Activated naive CD4-positive, alpha-beta T cell treated with anti-CD3 and anti-CD28 coated beads, Interleukin-2, amount 50 U/mL, for 72 hours (primary cell): ENCODE measurements around the gene HHIPL1. TPM values are rescaled to one million over a fixed set of nuclear protein-coding genes. Genes with fewer than 3 reads are reported as not detected.

Source experiments
- ATAC-seq, 2 donors: fragments of 150-1000 bp; cut with Tn5 transposase; 2 replicates each; pipeline ENCODE4 v1.10.0; 2021; ENCODE audit warnings: mild to moderate bottlenecking in 2 of 2, moderate library complexity in 2 of 2
- DNase-seq, 2 donors: peaks; one replicate each; pipeline ENCODE4 v3.0.0; 2021 to 2022; ENCODE audit warnings: low spot score in 2 of 2
- H3K27ac Mint-ChIP-seq, 2 donors: one replicate each; pipeline ENCODE4 v1.8.0; 2022; ENCODE audit warnings: mild to moderate bottlenecking in 2 of 2, mixed read lengths in 2 of 2
- H3K36me3 Mint-ChIP-seq, 2 donors: one replicate each; pipeline ENCODE4 v1.8.0; 2022; ENCODE audit warnings: mixed read lengths in 2 of 2
- H3K9me3 Mint-ChIP-seq, 2 donors: one replicate each; pipeline ENCODE4 v1.8.0; 2022; ENCODE audit warnings: mixed read lengths in 2 of 2
- total RNA-seq, 2 donors: library from RNA; stranded (reverse); gene quantifications; one replicate each; pipeline ENCODE4 v1.2.3, GENCODE V29; 2022

Gene HHIPL1
- total RNA-seq, 2 donors from 2014 or later: 0.16 to 0.32 TPM

DNA sequence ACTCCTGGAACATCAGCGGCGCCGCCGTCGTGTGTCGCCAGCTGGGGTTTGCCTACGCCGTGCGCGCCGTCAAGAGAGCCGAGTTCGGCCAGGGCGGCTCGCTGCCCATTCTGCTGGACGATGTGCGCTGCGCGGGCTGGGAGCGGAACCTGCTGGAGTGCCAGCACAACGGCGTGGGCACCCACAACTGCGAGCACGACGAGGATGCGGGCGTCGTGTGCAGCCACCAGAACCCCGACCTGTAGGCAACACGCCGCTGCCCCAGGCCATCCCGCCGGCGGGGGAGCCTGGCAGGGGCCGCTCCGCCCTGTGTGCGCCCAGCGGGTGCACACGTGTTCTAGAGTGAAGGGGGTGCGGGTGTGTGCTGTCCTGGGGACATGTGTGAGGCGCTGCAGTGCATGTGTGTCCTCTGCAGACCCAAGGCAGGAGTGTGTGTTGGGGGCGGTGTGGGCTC lies 30.5 kb downstream of the HHIPL1 start:
- DNase-seq (no peak), ATAC-seq (no peak)
- H3K27ac Mint-ChIP-seq: no peak overlapping the region
- no peaks in the 10 kb centered on the region for H3K36me3 Mint-ChIP-seq
- H3K9me3 Mint-ChIP-seq: peaks cover 3 to 7% of the 10 kb centered on the region in 2 donors

DNA sequence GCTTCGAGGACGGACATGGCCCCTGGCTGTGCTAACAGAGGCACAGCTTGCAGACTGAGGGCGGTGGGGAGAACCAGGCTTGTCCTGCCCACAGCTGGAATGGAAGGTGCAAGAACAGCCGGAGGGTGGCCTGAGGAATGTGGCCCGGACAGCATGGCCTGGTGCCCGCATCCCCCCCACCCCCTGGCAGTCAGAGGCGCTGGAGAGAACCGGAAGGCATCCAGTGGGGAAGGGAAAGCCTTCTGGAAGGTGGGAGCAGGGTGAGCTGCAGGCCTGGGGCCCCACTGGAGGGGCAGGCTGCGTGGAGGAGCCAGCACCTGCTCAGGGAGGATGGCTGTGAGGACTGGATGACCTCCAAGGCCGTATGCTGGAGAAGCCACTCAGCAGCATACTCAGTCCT lies 31.0 kb downstream of the HHIPL1 start:
- ATAC-seq (no peak), DNase-seq (no peak)
- peaks cover 3 to 7% of the 10 kb centered on the region in 2 donors for H3K9me3 Mint-ChIP-seq
- H3K27ac Mint-ChIP-seq: no peak overlapping the region
- no peaks in the 10 kb centered on the region for H3K36me3 Mint-ChIP-seq

DNA sequence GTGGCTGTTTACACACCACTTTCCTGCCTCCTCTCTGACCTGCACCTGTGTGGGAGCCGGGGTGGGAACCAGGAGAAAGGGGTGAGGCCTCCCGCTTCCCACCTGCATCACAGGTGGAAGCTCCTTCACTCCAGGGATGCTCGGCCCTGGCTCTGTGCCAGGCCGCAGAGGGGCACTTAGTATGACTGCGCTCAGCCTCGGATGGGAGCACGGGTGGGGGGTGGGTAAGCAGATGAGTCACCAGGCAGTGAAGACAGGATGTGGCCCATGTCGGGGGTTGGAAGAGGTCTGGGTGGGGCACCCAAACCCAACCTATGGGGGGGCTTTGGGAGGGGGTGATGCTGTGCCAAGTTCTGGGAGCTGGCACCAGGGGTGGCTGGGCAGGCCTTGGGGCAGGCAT lies 31.7 kb downstream of the HHIPL1 start:
- DNase-seq (no peak), ATAC-seq (no peak)
- H3K36me3 Mint-ChIP-seq: no peaks in the 10 kb centered on the region
- H3K9me3 Mint-ChIP-seq: peaks cover 3 to 7% of the 10 kb centered on the region in 2 donors
- no peak overlapping the region for H3K27ac Mint-ChIP-seq

DNA sequence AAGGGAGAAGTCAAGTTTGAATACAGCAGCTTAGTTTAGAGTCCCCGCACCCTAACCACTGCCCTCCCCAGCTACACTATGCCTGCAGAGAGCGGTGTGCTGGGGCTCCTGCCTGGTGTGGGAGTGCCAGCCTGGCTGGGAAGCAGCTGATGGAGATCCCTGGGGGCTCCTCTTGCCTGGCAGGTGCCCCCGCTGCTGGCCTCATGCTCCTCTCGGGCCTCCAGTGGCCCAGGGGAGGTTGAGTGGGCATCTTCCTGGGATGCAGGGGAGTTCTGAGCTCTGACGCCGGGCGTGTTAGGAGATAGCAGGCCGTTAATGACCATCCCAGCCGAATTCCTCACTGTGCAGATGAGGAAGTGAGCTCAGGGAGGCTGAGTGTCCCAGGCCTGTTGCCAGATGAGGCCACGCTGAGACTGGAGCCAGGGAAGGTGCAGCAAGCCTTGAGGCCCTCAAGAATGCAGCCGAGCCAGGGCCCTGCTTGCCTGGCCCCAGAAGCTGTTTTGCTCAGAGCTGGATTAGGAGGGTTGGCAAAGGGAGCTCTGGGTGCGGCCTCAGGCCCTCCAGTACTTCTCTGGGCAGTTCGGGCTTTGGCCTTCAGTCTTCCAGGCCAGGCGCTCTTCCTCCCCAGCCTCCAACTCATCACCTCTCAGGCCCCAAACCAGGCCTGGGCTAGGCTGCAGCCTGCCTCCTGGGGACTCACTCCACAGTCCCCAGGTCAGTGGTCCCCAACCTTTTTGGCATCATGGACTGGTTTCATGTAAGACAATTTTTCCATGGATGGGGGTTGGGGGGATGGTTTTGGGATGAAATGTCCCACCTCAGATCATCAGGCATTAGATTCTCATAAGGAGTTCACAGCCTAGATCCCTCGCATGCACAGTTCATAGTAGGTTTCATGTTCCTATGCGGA lies 32.6 kb downstream of the HHIPL1 start:
- ATAC-seq: no peak
- DNase-seq: no peak
- Mint-ChIP-seq H3K9me3 (peaks cover 3 to 7% of the 10 kb centered on the region in 2 donors), H3K36me3 (no peaks in the 10 kb centered on the region), H3K27ac (no peak overlapping the region)

DNA sequence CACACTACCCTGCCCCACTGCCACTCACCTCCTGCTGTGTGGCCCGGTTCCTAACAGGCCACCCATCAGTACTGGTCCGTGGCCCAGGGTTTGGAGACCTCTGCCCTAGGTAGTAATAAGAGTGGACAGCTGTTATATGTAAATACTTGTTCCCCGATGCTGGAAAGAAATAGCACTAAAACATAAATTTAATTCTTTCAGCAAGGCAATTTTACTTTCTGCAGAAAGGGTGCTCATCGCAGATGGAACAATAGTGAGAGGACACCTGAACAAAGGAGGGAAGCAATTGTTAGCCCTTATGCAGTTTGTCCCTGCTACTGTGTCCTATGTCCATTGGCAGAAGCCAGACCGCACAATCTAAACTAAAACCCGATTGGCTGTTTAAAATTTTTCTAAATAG lies 33.3 kb downstream of the HHIPL1 start:
- no peaks in the 10 kb centered on the region for H3K36me3 Mint-ChIP-seq
- no peak overlapping the region for H3K27ac Mint-ChIP-seq
- peaks cover 3 to 7% of the 10 kb centered on the region in 2 donors for H3K9me3 Mint-ChIP-seq
- DNase-seq: no peak
- no peak for ATAC-seq

DNA sequence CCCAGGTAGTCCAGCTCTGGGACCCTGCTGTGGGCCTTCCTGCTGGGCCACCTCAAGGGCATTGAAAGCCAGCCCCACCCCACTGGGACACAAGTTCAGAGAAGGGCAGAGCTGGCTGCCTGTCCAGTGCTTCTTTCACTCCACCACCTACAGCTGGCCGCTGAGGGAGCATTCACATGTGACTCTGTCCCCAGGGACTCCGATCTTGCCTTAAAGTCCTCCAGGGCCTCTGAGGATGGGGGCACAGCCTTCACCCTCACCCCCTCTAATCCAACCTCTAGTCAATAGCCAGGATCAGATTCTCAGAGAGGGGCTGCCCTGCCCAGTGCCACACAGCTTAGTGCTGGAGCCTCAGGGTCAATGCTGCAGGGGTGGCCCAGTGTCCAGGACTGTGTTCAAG lies 34.2 kb downstream of the HHIPL1 start:
- DNase-seq (no peak), ATAC-seq (no peak)
- Mint-ChIP-seq H3K36me3 (no peaks in the 10 kb centered on the region), H3K27ac (no peak overlapping the region), H3K9me3 (peaks cover 3 to 7% of the 10 kb centered on the region in 2 donors)

DNA sequence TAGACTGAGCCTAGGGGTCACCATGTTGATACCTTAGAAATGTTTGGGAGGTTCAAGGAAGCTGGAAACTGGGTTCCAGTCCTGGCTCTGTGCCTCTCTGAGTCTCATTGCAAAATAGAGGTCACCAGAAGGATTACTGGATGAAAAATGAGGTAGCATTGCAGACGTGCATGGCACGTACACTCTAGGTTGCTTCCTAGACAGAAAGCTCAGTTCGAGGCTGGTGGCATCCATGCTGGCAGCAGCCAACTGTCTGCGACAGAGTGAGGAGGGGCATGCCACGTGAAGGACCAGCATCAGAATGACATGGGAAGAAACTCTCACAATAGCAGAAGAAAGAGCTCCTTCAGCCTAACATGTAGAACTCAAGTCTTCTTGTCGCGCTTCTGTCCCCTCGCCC lies 34.6 kb downstream of the HHIPL1 start:
- no peaks in the 10 kb centered on the region for H3K36me3 Mint-ChIP-seq
- peaks cover 3 to 7% of the 10 kb centered on the region in 2 donors for H3K9me3 Mint-ChIP-seq
- H3K27ac Mint-ChIP-seq: no peak overlapping the region
- no peak for ATAC-seq
- no peak for DNase-seq

DNA sequence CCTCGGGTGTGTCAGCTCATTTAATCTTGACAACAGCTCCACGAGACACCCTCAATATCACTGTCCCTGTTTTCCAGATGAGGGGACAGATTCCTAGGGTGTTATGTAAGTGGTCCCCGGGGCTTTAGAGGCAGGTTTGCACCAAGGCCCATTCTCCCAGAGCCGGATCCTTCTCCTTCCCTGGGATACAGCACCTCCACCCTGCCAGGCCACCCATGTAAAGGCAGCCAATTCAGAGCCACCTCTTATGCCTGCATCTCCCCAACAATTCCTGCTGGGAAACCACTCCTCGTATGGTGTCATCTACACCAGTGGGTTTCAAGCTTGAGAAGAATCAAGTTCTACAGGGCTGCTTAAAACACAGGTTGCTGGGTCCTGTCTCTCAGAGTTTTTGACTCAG lies 35.1 kb downstream of the HHIPL1 start:
- no peak for ATAC-seq
- peaks cover 3 to 7% of the 10 kb centered on the region in 2 donors for H3K9me3 Mint-ChIP-seq
- H3K27ac Mint-ChIP-seq: no peak overlapping the region
- no peak for DNase-seq
- H3K36me3 Mint-ChIP-seq: no peaks in the 10 kb centered on the region

DNA sequence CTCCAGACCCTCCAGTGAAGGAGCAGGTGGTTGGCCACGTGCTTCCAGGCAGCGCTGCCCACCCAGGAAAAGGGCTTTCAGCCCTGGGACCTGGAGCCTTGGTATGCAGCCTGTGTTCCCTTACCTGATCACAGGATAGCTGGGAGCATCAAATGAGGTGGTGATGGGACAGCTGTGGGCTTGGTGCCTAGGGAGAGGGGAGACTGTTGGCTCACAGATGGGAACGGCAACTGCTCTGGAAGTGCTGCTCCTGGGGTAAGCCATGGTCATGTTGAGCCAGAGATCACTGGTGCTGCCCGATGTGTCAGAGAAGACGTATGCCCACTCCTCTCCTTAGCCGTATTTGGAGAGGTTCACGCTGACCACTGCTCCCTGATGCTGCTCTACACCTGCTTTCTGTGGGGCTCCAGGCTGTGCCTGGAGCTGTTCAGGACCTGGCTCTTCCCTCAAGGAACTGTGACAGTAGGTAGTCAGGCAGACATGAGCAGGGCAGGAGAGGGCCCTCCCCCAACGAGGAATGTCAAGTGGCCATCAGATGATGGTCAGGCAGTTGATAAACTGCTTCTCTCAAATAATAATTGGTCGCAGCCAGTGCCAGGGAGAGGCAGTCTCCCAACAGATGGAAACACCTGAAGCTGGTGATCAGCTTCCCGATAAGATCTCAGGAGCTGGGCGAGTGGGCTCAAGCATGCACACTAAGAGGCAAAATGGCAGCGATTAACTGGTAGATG lies 36.3 kb downstream of the HHIPL1 start:
- DNase-seq (no peak), ATAC-seq (no peak)
- no peaks in the 10 kb centered on the region for H3K36me3 Mint-ChIP-seq
- H3K27ac Mint-ChIP-seq: no peak overlapping the region
- H3K9me3 Mint-ChIP-seq: peaks cover 3 to 7% of the 10 kb centered on the region in 2 donors

DNA sequence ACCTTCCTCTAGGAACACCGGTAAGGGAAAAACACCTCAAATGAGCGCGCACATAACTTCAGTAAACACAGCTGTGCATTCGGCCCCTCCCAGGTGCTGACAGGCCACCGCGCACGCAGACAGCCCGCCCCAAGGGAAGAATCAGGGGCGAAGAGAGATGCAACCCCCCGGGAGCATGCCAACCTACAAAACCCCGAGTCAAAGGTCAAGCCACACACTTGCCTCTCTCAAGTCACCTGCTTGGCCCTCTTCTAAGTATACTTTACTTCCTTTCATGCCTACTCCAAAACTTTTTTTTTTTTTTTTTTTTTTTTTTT lies 36.9 kb downstream of the HHIPL1 start:
- H3K9me3 Mint-ChIP-seq: peaks cover 3 to 7% of the 10 kb centered on the region in 2 donors
- no peak for DNase-seq
- H3K36me3 Mint-ChIP-seq: no peaks in the 10 kb centered on the region
- ATAC-seq: no peak
- H3K27ac Mint-ChIP-seq: no peak overlapping the region

DNA sequence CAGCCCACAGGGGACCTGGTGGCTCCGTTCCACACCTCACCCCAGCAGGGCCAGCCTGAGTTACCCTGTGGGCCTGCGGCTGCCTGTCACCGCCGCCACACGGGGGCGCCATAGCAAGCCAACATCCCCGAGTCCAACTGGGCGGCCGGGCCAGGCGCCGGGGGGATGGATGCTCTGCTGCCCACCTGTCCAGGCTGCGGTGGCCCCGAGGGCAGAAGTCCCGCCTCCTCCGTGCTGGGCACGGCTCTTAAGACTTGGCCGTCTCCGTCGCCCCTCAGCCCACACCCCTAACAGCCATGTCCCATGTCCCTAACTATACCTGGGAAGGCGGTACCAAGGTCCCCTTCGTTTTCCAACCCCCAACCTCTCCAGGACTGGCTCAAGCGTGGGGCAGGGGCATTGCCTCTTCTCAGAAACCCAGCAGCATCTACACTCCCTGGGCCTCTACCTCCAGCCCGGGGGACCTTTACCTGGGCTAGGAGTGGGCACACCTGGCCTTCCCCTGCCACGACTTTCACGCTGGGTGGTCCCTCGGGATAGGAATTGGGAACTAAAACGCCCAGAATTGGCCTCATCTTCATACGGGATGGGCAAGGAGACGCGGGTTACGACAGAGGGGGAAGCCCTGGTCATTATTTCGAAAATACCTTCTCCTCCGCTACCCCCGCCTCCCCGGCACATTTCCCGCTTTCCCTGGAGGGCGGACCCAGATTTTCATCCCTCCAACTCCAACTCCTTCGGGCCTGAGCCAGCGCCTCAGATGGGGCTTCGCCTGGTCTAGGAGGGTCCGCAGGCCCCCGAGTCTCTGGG lies 38.1 kb downstream of the HHIPL1 start:
- Mint-ChIP-seq H3K27ac (peak overlapping the region; percentile 44 to 67), H3K9me3 (peaks cover 3 to 7% of the 10 kb centered on the region in 2 donors)
- peak; percentile 30 to 36 for ATAC-seq

DNA sequence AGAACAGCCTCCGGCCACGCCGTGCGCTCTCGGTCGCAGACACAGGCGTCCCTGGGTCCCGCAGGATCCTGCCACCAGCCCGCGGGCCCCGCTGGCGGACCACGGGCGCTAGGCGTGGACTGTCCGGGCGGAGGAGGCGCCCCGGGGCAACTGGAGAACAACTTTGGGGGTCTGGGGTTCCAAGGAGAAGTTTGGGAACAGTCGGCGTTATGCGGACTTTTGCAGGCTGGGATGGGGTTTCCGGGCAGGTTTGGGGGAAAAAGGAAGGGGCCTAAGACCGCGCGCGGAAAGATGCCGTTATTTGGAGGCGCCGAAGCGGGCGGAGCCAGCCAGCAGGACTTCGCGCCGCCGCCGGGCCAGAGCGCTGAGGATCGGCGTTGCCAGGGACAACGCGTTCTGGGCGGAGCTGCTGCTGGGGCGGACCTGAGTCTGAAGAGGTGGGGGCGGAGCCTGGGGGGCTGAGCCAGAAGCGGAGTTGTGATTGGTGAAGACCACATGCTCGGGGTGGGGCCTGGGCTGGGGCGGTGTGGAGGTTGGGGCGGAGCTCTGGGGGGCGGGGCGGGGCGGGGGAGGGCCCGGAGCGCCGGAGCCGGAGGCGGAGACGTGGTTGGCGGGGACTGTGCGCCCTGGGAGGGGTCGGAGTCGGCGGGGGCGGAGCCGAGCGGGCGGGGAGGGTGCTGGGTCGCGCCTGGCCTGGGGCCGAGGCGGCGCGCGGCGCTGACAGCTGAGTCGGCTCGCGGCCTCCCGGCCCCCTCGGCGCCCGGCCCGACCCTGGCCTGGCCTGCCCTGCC lies 38.9 kb downstream of the HHIPL1 start, which contains the start of gene CYP46A1:
TSS of gene CYP46A1 (plus strand) at position 680 of the 791 bp plus-strand sequence. CDS start 120 bp downstream, outside the sequence.
- DNase-seq: peak; percentile 99
- H3K9me3 Mint-ChIP-seq: no peaks in the 10 kb centered on the region
- ATAC-seq: peak; percentile 94 to 95
- H3K27ac Mint-ChIP-seq: peak within 1 kb of the TSS; percentile 44 to 67
- H3K36me3 Mint-ChIP-seq: no peaks in the 10 kb centered on the region

More for the DNA sequence above, 38.1 kb downstream of the HHIPL1 start:
- H3K36me3 Mint-ChIP-seq: no peaks in the 10 kb centered on the region
- DNase-seq: peak; percentile 83 to 93

DNA sequence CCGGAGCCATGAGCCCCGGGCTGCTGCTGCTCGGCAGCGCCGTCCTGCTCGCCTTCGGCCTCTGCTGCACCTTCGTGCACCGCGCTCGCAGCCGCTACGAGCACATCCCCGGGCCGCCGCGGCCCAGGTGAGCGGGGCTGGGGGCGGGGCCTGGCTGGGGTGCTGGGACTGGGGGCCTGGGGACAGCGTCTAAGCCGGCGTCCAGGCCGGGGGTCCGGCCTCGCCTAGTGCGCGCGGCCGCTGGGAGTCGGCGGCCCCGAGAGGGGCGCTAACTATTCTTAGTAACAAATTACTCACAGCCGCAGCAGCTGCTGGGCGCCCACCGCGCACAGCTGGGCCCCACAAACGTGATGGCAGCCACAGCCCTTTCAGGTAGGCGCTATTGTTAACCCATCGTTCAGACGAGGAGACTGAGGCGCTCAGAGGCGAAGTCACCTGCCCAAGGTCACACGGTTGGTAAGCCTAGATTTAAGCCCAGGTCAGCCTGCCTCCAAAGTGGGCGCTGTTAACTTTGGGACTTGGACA lies 39.5 kb downstream of the HHIPL1 start:
- DNase-seq (no peak), ATAC-seq (peak in 1 of 2 donors; percentile 34)
- Mint-ChIP-seq H3K27ac (no peak overlapping the region), H3K36me3 (no peaks in the 10 kb centered on the region), H3K9me3 (no peaks in the 10 kb centered on the region)

DNA sequence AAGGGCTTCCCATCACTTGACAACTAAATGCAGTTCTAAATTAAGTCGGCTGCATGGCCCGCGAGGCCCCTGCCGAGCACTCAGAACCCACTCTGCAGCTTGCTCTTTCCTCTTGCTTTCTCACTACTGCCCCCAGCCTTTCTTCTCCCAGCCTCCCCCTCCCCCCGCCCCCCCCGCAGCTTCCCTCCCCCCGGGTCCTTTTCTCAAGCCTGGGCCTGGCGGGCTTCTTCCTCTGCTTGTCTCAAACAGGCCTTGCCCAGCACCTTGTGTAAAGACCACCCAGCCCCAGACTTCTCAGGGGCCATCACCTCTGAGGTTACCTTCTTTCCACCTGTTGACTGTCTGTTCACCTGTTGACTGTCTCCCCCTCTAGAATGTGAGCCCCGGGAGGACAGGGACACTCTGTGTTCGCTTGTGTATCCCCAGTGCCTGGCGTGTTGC lies 40.2 kb downstream of the HHIPL1 start:
- Mint-ChIP-seq H3K9me3 (no peaks in the 10 kb centered on the region), H3K36me3 (no peaks in the 10 kb centered on the region), H3K27ac (no peak overlapping the region)
- DNase-seq (no peak), ATAC-seq (no peak)

DNA sequence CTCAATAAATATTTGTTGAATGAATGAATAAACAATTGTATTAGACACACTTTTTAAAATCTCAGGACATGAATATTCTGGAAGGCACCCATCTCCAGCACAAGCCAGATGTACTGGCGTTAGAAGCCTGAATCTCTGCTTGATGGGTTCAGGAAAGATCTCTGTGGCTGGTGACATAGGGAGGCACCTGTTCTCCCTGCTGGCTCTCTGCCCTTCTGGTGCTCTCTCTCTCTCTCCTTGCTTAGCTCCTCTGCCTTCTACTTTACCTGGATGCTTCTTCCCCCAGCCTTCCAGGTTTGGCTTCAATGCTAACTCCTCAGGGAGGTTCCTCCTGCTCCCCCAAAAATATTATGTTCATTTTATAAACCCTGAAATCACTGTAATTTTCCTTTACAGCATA lies 40.7 kb downstream of the HHIPL1 start:
- H3K27ac Mint-ChIP-seq: no peak overlapping the region
- DNase-seq (no peak), ATAC-seq (no peak)
- no peaks in the 10 kb centered on the region for H3K9me3 Mint-ChIP-seq
- H3K36me3 Mint-ChIP-seq: no peaks in the 10 kb centered on the region
